Breast epithelium (tissue), 3 donors: ENCODE measurements around the gene MRPS10.

Source experiments
- POLR2A ChIP-seq: fragments of 450-650 bp; IDR thresholded peaks from one replicate; pipeline ENCODE4 v1.6.1; 2016; ENCODE audit warnings: antibody characterized with exemption, mild to moderate bottlenecking, moderate library complexity
- TF ChIP-seq, protein P1 (sequence below), 3 donors: fragments of 450-650 bp; IDR thresholded peaks; one replicate each; pipeline ENCODE4 v1.5.1; 2016 to 2017; ENCODE audit warnings: antibody characterized with exemption in 3 of 3, mild to moderate bottlenecking in 3 of 3, moderate library complexity in 3 of 3

DNA sequence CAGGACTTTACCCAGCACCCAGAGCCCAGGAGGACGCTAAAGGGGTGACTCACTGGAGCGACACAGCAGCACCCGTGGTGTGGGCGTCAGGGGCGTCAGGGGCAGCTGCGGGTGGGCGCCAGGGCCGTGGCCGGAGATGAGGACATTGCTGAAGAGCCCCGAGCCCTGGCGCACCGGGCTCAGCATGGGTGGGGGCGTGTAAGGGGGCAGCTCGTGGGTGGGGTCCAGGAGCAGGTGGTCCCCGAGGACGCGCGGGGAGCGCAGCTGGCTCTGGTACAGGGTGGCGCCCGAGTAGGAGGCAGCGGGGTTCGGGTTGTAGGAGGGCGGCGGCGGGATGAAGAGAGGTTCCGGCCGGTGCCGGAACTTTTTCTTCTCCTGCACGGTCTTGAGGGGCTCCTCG is 41.6 kb upstream of the MRPS10 start:
- TF ChIP-seq, protein P1, sequence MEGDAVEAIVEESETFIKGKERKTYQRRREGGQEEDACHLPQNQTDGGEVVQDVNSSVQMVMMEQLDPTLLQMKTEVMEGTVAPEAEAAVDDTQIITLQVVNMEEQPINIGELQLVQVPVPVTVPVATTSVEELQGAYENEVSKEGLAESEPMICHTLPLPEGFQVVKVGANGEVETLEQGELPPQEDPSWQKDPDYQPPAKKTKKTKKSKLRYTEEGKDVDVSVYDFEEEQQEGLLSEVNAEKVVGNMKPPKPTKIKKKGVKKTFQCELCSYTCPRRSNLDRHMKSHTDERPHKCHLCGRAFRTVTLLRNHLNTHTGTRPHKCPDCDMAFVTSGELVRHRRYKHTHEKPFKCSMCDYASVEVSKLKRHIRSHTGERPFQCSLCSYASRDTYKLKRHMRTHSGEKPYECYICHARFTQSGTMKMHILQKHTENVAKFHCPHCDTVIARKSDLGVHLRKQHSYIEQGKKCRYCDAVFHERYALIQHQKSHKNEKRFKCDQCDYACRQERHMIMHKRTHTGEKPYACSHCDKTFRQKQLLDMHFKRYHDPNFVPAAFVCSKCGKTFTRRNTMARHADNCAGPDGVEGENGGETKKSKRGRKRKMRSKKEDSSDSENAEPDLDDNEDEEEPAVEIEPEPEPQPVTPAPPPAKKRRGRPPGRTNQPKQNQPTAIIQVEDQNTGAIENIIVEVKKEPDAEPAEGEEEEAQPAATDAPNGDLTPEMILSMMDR (IDR thresholded peaks at IDR 0.05) = no peak
- TF ChIP-seq POLR2A = no peak
